K562 (cell line): ENCODE results near the gene PRPF38A. TPM values are rescaled to one million over a fixed set of nuclear protein-coding genes. Genes with fewer than 3 reads are reported as not detected.
A peak's percentile ranks its signal among the peaks of the same experiment; 100 is the strongest.

Source experiments
- ATAC-seq: fragments of 200-7000 bp; cut with Tn5 transposase; 3 replicates; pipeline ENCODE4 v1.9.1; 2020; ENCODE audit warnings: moderate library complexity
- BruUV-seq: library from RNA; stranded (reverse); fragments of 400-500 nt; replicated peaks from 2 replicates; lab custom pipeline; 2021; lab: Mats Ljungman, UMichigan
- CTCF ChIA-PET: fragments of 300-600 bp; formaldehyde crosslinking; extraction: SDS; loops from one replicate; lab custom pipeline; 2021; ENCODE audit warnings: low intra/inter-chr PET ratio; lab: Yijun Ruan, JAX
- POLR2A ChIA-PET: fragments of 300-600, 350-650 bp; sonication (Branson Sonifier 250); formaldehyde crosslinking; extraction: SDS; loops from one replicate; lab custom pipeline; 2021; ENCODE audit warnings: antibody characterized with exemption, inconsistent platforms; lab: Yijun Ruan, JAX
- DNase-seq, 4 experiments: peaks; one replicate each; pipeline versions ENCODE4 v3.0.0 to v3.0.0-alpha.2; 2011 to 2018; ENCODE audit warnings: low spot score in 3 of 4, mixed read lengths in 3 of 4; ENCODE audit errors: extremely low read depth in 1 of 4
- FAIRE-seq: peaks from 2 replicates; lab custom pipeline; 2011; peaks lifted over from hg19 to GRCh38; lab: Jason Lieb, UNC
- H2AFZ ChIP-seq: 2 replicates; pipeline ENCODE4 v1.6.0; 2011; ENCODE audit warnings: low read depth, low read length, control low read depth, inconsistent platforms
- H3K27ac ChIP-seq: fragments of 200-600 bp; 3 replicates; pipeline ENCODE4 v1.8.0; 2011; ENCODE audit warnings: low read depth, mild to moderate bottlenecking, control low read depth, inconsistent platforms, low read length, moderate library complexity, mixed read lengths; ENCODE audit errors: extremely low read depth
- H3K27me3 ChIP-seq, 2 experiments: fragments of 300-600 bp in 1 of 2; 2 replicates in 1 of 2; 3 replicates in 1 of 2; pipeline versions ENCODE4 v1.6.0 to v1.8.0; 2011; ENCODE audit warnings: inconsistent platforms in 2 of 2, low read length in 2 of 2, mild to moderate bottlenecking in 1 of 2, mixed read lengths in 1 of 2, moderate library complexity in 1 of 2; ENCODE audit not compliant: control insufficient read depth in 2 of 2, insufficient read depth in 2 of 2
- H3K36me3 ChIP-seq: fragments of 300-600 bp; 3 replicates; pipeline ENCODE4 v1.8.0; 2011; ENCODE audit warnings: mild to moderate bottlenecking, low read length, inconsistent platforms; ENCODE audit not compliant: control insufficient read depth, insufficient read depth
- H3K4me1 ChIP-seq, 2 experiments: fragments of 200-600 bp in 1 of 2; replicated peaks in 1 of 2; 2 replicates in 1 of 2; 3 replicates in 1 of 2; pipeline versions ENCODE4 v1.5.1 to v1.8.0; 2011; ENCODE audit warnings: inconsistent platforms in 2 of 2, low read length in 2 of 2, mild to moderate bottlenecking in 1 of 2, mixed read lengths in 1 of 2, moderate library complexity in 1 of 2; ENCODE audit not compliant: control insufficient read depth in 2 of 2, insufficient read depth in 2 of 2
- H3K4me2 ChIP-seq: 2 replicates; pipeline ENCODE4 v1.6.1; 2011; ENCODE audit warnings: low read length, control low read depth, inconsistent platforms, mixed read lengths; ENCODE audit not compliant: insufficient read depth
- H3K4me3 ChIP-seq: fragments of 200-600 bp; sonication (generic), shearing (Covaris generic); 2 replicates; pipeline ENCODE4 v1.5.1; 2016; ENCODE audit warnings: control low read depth, inconsistent platforms
- H3K79me2 ChIP-seq: fragments of 200-600 bp; 3 replicates; pipeline ENCODE4 v1.8.0; 2011; ENCODE audit warnings: low read length, inconsistent platforms; ENCODE audit not compliant: control insufficient read depth, insufficient read depth
- H3K9ac ChIP-seq, 2 experiments: 2 replicates each; pipeline versions ENCODE4 v1.6.0 to v1.6.1; 2011; ENCODE audit warnings: low read depth in 2 of 2, low read length in 2 of 2, control low read depth in 1 of 2, inconsistent platforms in 1 of 2, mild to moderate bottlenecking in 1 of 2, mixed read lengths in 1 of 2; ENCODE audit not compliant: insufficient read depth in 1 of 2
- H3K9me1 ChIP-seq: one replicate; pipeline ENCODE4 v1.6.0; 2011; ENCODE audit warnings: inconsistent platforms, mild to moderate bottlenecking, low read length, moderate library complexity; ENCODE audit not compliant: control insufficient read depth, insufficient read depth
- H3K9me3 ChIP-seq: replicated peaks from 2 replicates; pipeline ENCODE4 v1.5.1; 2011; ENCODE audit warnings: low read depth, low read length, inconsistent platforms; ENCODE audit not compliant: control insufficient read depth, insufficient read depth
- H4K20me1 ChIP-seq: replicated peaks from 2 replicates; pipeline ENCODE4 v1.6.1; 2011; ENCODE audit warnings: low read length, inconsistent platforms, mixed read lengths; ENCODE audit not compliant: control insufficient read depth, insufficient read depth
- DDX20 ChIP-seq: fragments of 450-650 bp; IDR thresholded peaks from 2 replicates; pipeline ENCODE4 v1.6.1; 2016; ENCODE audit warnings: missing genetic modification characterization, low read depth, mild to moderate bottlenecking, missing compliant biosample characterization, moderate library complexity
- MEF2A ChIP-seq: IDR thresholded peaks from 2 replicates; pipeline ENCODE4 v1.6.1; 2011; ENCODE audit warnings: low read depth, mild to moderate bottlenecking, low read length, moderate library complexity; ENCODE audit not compliant: control insufficient read depth
- SREBF2 ChIP-seq: sonication (generic); formaldehyde crosslinking; IDR thresholded peaks from 2 replicates; pipeline ENCODE4 v1.4.0; 2020; ENCODE audit warnings: mild to moderate bottlenecking, missing genetic modification reagents
- TCF7 ChIP-seq: sonication (generic); IDR thresholded peaks from 2 replicates; pipeline ENCODE4 v1.6.1; 2016; ENCODE audit warnings: antibody characterized with exemption, borderline replicate concordance
- WGBS: fragments of 100-300 bp; shearing (Covaris generic); methylation state at CpG from one replicate; pipeline ENCODE4 v1.1.6; 2016; ENCODE audit warnings: low coverage, mixed read lengths; ENCODE audit not compliant: insufficient coverage; ENCODE audit errors: missing lambda C conversion rate; 5-methylcytosine and 5-hydroxymethylcytosine counted together
- in situ Hi-C: fragments of 300-500 bp; cut with MboI; formaldehyde crosslinking; loops from 4 replicates; pipeline ENCODE4 v1.15.0; 2018; ENCODE audit warnings: inconsistent platforms, mixed read lengths
- intact Hi-C: fragments of 100-400 bp; cut with micrococcal nuclease; formaldehyde crosslinking; loops from 2 replicates; pipeline ENCODE4 v1.14.2; 2022
- polyA plus RNA-seq, 8 experiments: library from polyadenylated mRNA; depleted of rRNA in 4 of 8; stranded (reverse) in 5 of 8; unstranded in 3 of 8; fragments of >200 nt; fragmentation: Nextera tagmentation in 2 of 8; fragmentation: Illumina TruSeq in 1 of 8; extraction: Ambion mirVana in 2 of 8; extraction: Trizol in 1 of 8; gene quantifications; 2 replicates each; pipeline versions ENCODE4 v1.2.1 to v1.2.3, GENCODE V29; 2011 to 2014; ENCODE audit warnings: inconsistent platforms in 1 of 8, missing spikeins in 1 of 8
- total RNA-seq, 7 experiments: library from RNA; depleted of rRNA in 6 of 7; stranded (reverse); fragments of >200 nt in 6 of 7; fragmentation: Illumina TruSeq in 2 of 7; extraction: Trizol in 2 of 7; gene quantifications; 2 replicates each; pipeline versions ENCODE4 v1.2.1 to v1.2.3, GENCODE V29; 2011 to 2021; ENCODE audit warnings: low replicate concordance in 1 of 7
- TF ChIP-seq, protein P1 (sequence below): fragments of 250-450 bp; sonication (Bioruptor Pico); IDR thresholded peaks from 2 replicates; pipeline ENCODE4 v1.9.0; 2021; ENCODE audit warnings: mild to moderate bottlenecking, inconsistent platforms
- TF ChIP-seq, protein P2 (sequence below): sonication (generic); formaldehyde crosslinking; IDR thresholded peaks from 2 replicates; pipeline ENCODE4 v1.8.0; 2022; ENCODE audit warnings: mild to moderate bottlenecking, missing genetic modification reagents

Gene PRPF38A
- total and polyA plus RNA-seq, 9 of the 15 experiments (the other 6 are each of a cell fraction or from before 2014, with no cell fraction given), result 53.6 to 198 (median 89.2) TPM

DNA sequence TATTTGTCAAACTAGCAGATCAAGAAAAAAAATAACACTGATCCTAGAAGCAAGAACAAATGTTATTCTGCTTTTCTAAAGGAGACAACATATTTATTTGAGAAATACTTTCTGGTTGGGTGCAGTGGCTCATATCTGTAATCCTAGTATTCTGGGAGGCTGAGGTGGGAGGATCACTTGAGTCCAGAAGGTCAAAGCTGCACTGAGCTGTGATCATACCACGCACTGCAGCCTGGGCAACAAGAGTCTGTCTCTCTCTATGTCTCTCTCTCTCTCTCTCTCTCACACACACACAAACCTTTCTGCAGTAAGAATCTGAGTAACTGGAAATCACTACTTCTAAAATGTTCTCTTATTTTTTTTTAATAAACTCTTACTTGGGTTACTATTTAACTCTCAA is 31.2 kb downstream of the PRPF38A start:
- Histone ChIP-seq H3K79me2 (no peaks in the 10 kb centered on the region), H3K4me3 (no peak overlapping the region), H3K9ac (no peak overlapping the region), H4K20me1 (no peaks in the 10 kb centered on the region), H3K9me3 (no peaks in the 10 kb centered on the region), H3K27me3 (no peaks in the 10 kb centered on the region), H3K4me2 (no peak overlapping the region), H2AFZ (no peak overlapping the region), H3K36me3 (peaks cover 54% of the 10 kb centered on the region), H3K27ac (no peak overlapping the region), H3K4me1 (no peaks in the 10 kb centered on the region), H3K9me1 (no peaks in the 10 kb centered on the region)
- ATAC-seq (no peak), DNase-seq (no peak), FAIRE-seq (peak; percentile 6)
- intact Hi-C loops, result no loop called here
- in situ Hi-C loops, result no loop called here
- TF ChIP-seq MEF2A (no peak), DDX20 (no peak), TCF7 (no peak), SREBF2 (CRISPR knock-in tag) (no peak)
- TF ChIP-seq, protein P1, sequence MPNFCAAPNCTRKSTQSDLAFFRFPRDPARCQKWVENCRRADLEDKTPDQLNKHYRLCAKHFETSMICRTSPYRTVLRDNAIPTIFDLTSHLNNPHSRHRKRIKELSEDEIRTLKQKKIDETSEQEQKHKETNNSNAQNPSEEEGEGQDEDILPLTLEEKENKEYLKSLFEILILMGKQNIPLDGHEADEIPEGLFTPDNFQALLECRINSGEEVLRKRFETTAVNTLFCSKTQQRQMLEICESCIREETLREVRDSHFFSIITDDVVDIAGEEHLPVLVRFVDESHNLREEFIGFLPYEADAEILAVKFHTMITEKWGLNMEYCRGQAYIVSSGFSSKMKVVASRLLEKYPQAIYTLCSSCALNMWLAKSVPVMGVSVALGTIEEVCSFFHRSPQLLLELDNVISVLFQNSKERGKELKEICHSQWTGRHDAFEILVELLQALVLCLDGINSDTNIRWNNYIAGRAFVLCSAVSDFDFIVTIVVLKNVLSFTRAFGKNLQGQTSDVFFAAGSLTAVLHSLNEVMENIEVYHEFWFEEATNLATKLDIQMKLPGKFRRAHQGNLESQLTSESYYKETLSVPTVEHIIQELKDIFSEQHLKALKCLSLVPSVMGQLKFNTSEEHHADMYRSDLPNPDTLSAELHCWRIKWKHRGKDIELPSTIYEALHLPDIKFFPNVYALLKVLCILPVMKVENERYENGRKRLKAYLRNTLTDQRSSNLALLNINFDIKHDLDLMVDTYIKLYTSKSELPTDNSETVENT (CRISPR knock-in tag), result no peak
- TF ChIP-seq, protein P2, sequence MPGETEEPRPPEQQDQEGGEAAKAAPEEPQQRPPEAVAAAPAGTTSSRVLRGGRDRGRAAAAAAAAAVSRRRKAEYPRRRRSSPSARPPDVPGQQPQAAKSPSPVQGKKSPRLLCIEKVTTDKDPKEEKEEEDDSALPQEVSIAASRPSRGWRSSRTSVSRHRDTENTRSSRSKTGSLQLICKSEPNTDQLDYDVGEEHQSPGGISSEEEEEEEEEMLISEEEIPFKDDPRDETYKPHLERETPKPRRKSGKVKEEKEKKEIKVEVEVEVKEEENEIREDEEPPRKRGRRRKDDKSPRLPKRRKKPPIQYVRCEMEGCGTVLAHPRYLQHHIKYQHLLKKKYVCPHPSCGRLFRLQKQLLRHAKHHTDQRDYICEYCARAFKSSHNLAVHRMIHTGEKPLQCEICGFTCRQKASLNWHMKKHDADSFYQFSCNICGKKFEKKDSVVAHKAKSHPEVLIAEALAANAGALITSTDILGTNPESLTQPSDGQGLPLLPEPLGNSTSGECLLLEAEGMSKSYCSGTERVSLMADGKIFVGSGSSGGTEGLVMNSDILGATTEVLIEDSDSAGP (CRISPR knock-in tag), result no peak
- BruUV-seq, result no TSS peak
- CTCF ChIA-PET, result no interaction called here
- POLR2A ChIA-PET, result interaction anchor here (0.6 kb wide), 1 partner anchor 192 kb away, joined by 4 read pairs; no protein-coding TSS in a partner anchor
- WGBS, result 85% methylated on average over 1 of the region's 1 CpG
